A549 (cell line): ENCODE data around the gene TAS2R39. TPM values are rescaled to one million over a fixed set of nuclear protein-coding genes. Genes with fewer than 3 reads are reported as not detected.

Experiments used
- ATAC-seq, 2 experiments: fragments of 200-7000 bp in 1 of 2; fragments of >200 bp in 1 of 2; cut with Nextera tagmentation in 1 of 2; cut with Tn5 transposase in 1 of 2; 3 replicates each; pipeline versions ENCODE4 v1.8.0 to v1.9.1; 2018 to 2020; ENCODE audit warnings: mild to moderate bottlenecking in 1 of 2, moderate library complexity in 1 of 2
- CTCF ChIA-PET: fragments of 300-600 bp; sonication (Branson Sonifier 250); formaldehyde crosslinking; extraction: SDS; loops from one replicate; lab custom pipeline; 2021; ENCODE audit warnings: antibody characterized with exemption, inconsistent platforms; lab: Yijun Ruan, JAX
- POLR2A ChIA-PET: fragments of 350-600 bp; formaldehyde crosslinking; extraction: SDS; loops from one replicate; lab custom pipeline; 2021; ENCODE audit warnings: antibody characterized with exemption, inconsistent platforms; lab: Yijun Ruan, JAX
- DNase-seq, 2 experiments: peaks; one replicate each; pipeline versions ENCODE4 v3.0.0 to v3.0.0-alpha.2; 2011 to 2016; ENCODE audit warnings: low read depth in 1 of 2, low spot score in 1 of 2
- FAIRE-seq: peaks from 2 replicates; lab custom pipeline; 2011; peaks lifted over from hg19 to GRCh38; lab: Jason Lieb, UNC
- H3K27ac ChIP-seq, 2 experiments: fragments of >200 bp; sonication (Bioruptor Twin); formaldehyde crosslinking; 3 replicates each; pipeline ENCODE4 v1.5.1; 2016 to 2017
- H3K4me1 ChIP-seq: fragments of >200 bp; sonication (Bioruptor Twin); formaldehyde crosslinking; 3 replicates; pipeline ENCODE4 v1.6.1; 2016
- H3K4me2 ChIP-seq: fragments of >200 bp; sonication (Bioruptor Twin); formaldehyde crosslinking; 3 replicates; pipeline ENCODE4 v1.6.1; 2016
- H3K4me3 ChIP-seq: fragments of >200 bp; sonication (Bioruptor Twin); formaldehyde crosslinking; 3 replicates; pipeline ENCODE4 v1.5.1; 2016
- H3K9me3 ChIP-seq: fragments of >200 bp; sonication (Bioruptor Twin); formaldehyde crosslinking; 3 replicates; pipeline ENCODE4 v1.6.1; 2016
- CHD4 ChIP-seq: fragments of 200-600 bp; sonication (generic); IDR thresholded peaks from 2 replicates; pipeline ENCODE4 v1.6.1; 2016; ENCODE audit warnings: antibody characterized with exemption, mild to moderate bottlenecking, borderline replicate concordance
- EHF ChIP-seq: fragments of 250-450 bp; sonication (Bioruptor Pico); IDR thresholded peaks from 2 replicates; pipeline ENCODE4 v1.5.0; 2020; ENCODE audit warnings: mild to moderate bottlenecking
- FOSB ChIP-seq: fragments of 250-450 bp; sonication (Bioruptor Pico); IDR thresholded peaks from 2 replicates; pipeline ENCODE4 v1.5.0; 2020; ENCODE audit warnings: mild to moderate bottlenecking, moderate library complexity
- FOXS1 ChIP-seq: fragments of 250-450 bp; sonication (Bioruptor Pico); IDR thresholded peaks from 2 replicates; pipeline ENCODE4 v1.5.0; 2020; ENCODE audit warnings: mild to moderate bottlenecking, moderate library complexity
- HOXB5 ChIP-seq: fragments of 250-450 bp; sonication (Bioruptor Pico); IDR thresholded peaks from 2 replicates; pipeline ENCODE4 v1.5.0; 2020; ENCODE audit warnings: mild to moderate bottlenecking, moderate library complexity
- JUN ChIP-seq, 2 experiments: fragments of >200 bp; sonication (Bioruptor Twin); formaldehyde crosslinking; IDR thresholded peaks; 2 replicates in 1 of 2; 3 replicates in 1 of 2; pipeline ENCODE4 v1.6.1; 2016 to 2017
- MAFK ChIP-seq: fragments of 450-650 bp; IDR thresholded peaks from 2 replicates; pipeline ENCODE4 v1.6.1; 2014; ENCODE audit not compliant: partially characterized antibody
- WGBS: methylation state at CpG from one replicate; pipeline ENCODE4 v1.1.6; 2017; ENCODE audit errors: missing lambda C conversion rate; 5-methylcytosine and 5-hydroxymethylcytosine counted together
- polyA plus RNA-seq, 4 experiments: library from polyadenylated mRNA; depleted of rRNA in 3 of 4; stranded (reverse); fragments of >200 nt; fragmentation: RNase III in 1 of 4; extraction: RNeasy Plus Mini Kit Qiagen cat#74134 plus additional on column Dnase treatment in 1 of 4; gene quantifications; 2 replicates in 3 of 4; 3 replicates in 1 of 4; pipeline ENCODE4 v1.2.3, GENCODE V29; 2011 to 2017
- small RNA-seq, 6 experiments: library from RNA; depleted of rRNA; stranded (forward); fragments of <200 nt; gene quantifications; one replicate each; pipeline ENCODE3, GENCODE V24; 2012
- TF ChIP-seq, protein P1 (sequence below): fragments of 200-600 bp; sonication (generic); IDR thresholded peaks from 2 replicates; pipeline ENCODE4 v1.6.1; 2016; ENCODE audit warnings: antibody characterized with exemption, mild to moderate bottlenecking, moderate library complexity
- TF ChIP-seq, protein P2 (sequence below): fragments of 250-450 bp; sonication (Bioruptor Pico); IDR thresholded peaks from 2 replicates; pipeline ENCODE4 v1.5.0; 2020; ENCODE audit warnings: low read depth, mild to moderate bottlenecking, moderate library complexity
- TF ChIP-seq, protein P3 (sequence below): IDR thresholded peaks from 2 replicates; pipeline ENCODE4 v1.6.1; 2012; ENCODE audit warnings: low read depth, borderline replicate concordance

Gene TAS2R39
- polyA plus RNA-seq, 2 of the 4 experiments (the other 2 are of a cell fraction) = not detected

DNA sequence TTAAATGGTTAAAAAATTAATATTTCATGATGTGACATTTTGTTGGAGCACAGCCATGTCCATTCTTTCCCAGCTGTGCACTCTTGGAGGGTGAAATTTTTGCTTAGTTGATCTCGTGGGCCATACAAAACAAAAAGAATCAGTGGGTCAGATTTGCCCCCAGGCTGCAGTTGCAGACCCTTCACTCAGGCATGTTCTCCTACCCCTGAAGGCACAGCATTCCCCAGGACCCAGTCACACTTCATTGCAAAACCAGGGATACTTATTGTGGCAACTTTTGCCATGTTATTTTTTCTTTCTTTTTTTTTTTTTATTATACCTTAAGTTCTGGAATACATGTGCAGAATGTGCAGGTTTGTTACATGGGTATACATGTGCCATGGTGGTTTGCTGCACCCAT, 44.6 kb downstream of the TAS2R39 start (continued):
- TF ChIP-seq, protein P1, sequence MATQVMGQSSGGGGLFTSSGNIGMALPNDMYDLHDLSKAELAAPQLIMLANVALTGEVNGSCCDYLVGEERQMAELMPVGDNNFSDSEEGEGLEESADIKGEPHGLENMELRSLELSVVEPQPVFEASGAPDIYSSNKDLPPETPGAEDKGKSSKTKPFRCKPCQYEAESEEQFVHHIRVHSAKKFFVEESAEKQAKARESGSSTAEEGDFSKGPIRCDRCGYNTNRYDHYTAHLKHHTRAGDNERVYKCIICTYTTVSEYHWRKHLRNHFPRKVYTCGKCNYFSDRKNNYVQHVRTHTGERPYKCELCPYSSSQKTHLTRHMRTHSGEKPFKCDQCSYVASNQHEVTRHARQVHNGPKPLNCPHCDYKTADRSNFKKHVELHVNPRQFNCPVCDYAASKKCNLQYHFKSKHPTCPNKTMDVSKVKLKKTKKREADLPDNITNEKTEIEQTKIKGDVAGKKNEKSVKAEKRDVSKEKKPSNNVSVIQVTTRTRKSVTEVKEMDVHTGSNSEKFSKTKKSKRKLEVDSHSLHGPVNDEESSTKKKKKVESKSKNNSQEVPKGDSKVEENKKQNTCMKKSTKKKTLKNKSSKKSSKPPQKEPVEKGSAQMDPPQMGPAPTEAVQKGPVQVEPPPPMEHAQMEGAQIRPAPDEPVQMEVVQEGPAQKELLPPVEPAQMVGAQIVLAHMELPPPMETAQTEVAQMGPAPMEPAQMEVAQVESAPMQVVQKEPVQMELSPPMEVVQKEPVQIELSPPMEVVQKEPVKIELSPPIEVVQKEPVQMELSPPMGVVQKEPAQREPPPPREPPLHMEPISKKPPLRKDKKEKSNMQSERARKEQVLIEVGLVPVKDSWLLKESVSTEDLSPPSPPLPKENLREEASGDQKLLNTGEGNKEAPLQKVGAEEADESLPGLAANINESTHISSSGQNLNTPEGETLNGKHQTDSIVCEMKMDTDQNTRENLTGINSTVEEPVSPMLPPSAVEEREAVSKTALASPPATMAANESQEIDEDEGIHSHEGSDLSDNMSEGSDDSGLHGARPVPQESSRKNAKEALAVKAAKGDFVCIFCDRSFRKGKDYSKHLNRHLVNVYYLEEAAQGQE = no peak
- TF ChIP-seq, protein P2, sequence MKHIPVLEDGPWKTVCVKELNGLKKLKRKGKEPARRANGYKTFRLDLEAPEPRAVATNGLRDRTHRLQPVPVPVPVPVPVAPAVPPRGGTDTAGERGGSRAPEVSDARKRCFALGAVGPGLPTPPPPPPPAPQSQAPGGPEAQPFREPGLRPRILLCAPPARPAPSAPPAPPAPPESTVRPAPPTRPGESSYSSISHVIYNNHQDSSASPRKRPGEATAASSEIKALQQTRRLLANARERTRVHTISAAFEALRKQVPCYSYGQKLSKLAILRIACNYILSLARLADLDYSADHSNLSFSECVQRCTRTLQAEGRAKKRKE = no peak

DNA sequence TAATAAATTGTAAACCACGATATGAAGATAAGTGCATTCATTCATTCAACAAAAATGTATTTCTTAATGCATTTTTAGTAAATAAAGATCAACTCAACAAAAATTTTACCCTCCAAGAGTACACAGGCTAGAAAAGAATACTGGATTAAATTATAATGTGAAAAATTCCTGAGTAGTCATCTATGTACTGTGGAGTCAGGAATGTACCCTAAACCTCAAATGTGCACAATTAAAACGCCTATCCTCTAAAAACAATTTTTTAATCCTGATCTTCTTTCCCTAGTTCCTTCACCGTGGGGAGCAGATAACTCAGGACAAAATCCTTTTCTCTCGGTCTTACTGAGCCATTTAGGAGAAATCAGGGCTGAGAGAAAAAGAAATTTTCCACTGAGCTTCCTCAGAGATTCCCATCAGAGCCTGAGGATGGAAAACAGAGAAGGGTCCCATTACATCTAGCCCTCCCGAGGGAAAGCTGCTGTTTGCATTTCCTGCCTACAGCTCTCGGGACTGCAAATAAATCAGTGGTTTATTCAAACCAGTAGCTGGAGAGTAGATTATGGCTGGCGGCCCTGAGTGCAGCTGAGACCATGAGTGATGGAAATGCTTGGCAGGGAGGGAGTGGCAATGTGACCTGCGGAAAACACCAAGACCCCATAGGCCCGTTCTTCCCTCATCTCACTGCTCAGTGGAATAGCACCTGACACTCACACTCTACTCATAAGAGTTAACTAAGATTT, 46.0 kb downstream of the TAS2R39 start:
- DNase-seq = no peak
- TF ChIP-seq FOXS1 (CRISPR knock-in tag) (no peak), MAFK (no peak), EHF (CRISPR knock-in tag) (no peak), JUN (IDR thresholded peaks at IDR 0.05) (no peak), CHD4 (no peak), HOXB5 (CRISPR knock-in tag) (no peak)
- TF ChIP-seq, protein P2 = no peak
- TF ChIP-seq, protein P3, sequence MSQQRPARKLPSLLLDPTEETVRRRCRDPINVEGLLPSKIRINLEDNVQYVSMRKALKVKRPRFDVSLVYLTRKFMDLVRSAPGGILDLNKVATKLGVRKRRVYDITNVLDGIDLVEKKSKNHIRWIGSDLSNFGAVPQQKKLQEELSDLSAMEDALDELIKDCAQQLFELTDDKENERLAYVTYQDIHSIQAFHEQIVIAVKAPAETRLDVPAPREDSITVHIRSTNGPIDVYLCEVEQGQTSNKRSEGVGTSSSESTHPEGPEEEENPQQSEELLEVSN = no peak
- TF ChIP-seq, all 56 proteins: peak for 0
- 35% methylated on average over 9 of the region's 9 CpGs for WGBS
- POLR2A ChIA-PET = no interaction called here
- CTCF ChIA-PET = interaction anchor here (1.6 to 2.8 kb wide), 2 partner anchors 11 to 14 kb away, joined by 4 to 9 read pairs; no protein-coding TSS in a partner anchor
- FAIRE-seq = no peak
- H3K9me3 ChIP-seq = no peaks in the 10 kb centered on the region; the same call in 2 of the 3 replicates
- no peak for ATAC-seq
- H3K27ac ChIP-seq = no peak overlapping the region
- H3K4me3 ChIP-seq = no peak overlapping the region
- H3K4me1 ChIP-seq = no peaks in the 10 kb centered on the region
- H3K4me2 ChIP-seq = no peak overlapping the region

DNA sequence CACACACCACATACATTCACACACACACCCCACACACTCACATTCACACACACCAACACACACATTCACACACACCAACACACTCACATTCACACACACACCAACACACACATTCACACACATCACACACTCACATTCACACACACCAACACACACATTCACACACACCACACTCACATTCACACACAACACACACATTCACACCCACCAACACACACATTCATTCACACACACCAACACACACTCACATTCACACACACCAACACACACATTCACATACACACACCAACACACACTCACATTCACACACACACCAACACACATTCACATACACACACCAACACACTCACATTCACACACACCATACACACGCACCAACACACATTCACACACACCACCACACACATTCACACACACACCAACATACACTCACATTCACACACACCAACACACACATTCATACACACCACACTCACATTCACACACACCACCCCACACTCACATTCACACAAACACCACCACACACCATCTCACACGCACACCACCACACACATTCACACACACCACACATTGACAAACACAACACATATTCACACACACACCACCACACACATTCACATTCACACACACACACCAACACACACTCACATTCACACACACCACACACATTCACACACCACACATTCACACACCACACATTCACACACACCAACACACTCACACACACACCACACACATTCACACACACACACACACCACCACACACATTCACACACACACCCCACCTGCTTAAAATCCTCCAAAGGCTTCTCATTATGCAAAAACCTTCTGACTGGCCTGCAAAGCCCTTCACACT, 47.6 kb downstream of the TAS2R39 start:
- H3K27ac ChIP-seq = no peak overlapping the region
- no peaks in the 10 kb centered on the region for H3K4me1 ChIP-seq
- WGBS = 51% methylated on average over 2 of the region's 2 CpGs
- TF ChIP-seq FOSB (CRISPR knock-in tag) = no peak
- POLR2A ChIA-PET = no interaction called here
- no peak for ATAC-seq
- CTCF ChIA-PET = interaction anchor here (1.0 to 2.8 kb wide), 3 partner anchors 10 to 16 kb away, joined by 3 to 14 read pairs (median 9); no protein-coding TSS in a partner anchor
- no peak overlapping the region for H3K4me2 ChIP-seq
- no peak overlapping the region for H3K4me3 ChIP-seq
- no peak for FAIRE-seq
- DNase-seq = no peak
- no peaks in the 10 kb centered on the region; the same call in 2 of the 3 replicates for H3K9me3 ChIP-seq

Small RNA genes within 50 kb of the gene (small RNA-seq; reads per million reads assigned to genes)
- 0 reads per million in 6 experiments for gene AC073342.3

Other genes with a start within 250 kb of the TAS2R39 start
- not detected in 2 replicates for gene TRPV5, start 249.7 kb upstream of the TAS2R39 start, polyA plus RNA-seq (2011; rRNA removed)
- not detected in 3 replicates for gene TRPV5, start 249.7 kb upstream of the TAS2R39 start, polyA plus RNA-seq (2017; fragmentation: RNase III; extraction: RNeasy Plus Mini Kit Qiagen cat#74134 plus additional on column Dnase treatment)
- not detected in 2 replicates for gene LLCFC1, start 243.9 kb upstream of the TAS2R39 start, polyA plus RNA-seq (2011; rRNA removed)
- not detected in 3 replicates for gene LLCFC1, start 243.9 kb upstream of the TAS2R39 start, polyA plus RNA-seq (2017; fragmentation: RNase III; extraction: RNeasy Plus Mini Kit Qiagen cat#74134 plus additional on column Dnase treatment)
- 0.14 and 0.33 TPM in 2 replicates for gene KEL, start 221.1 kb upstream of the TAS2R39 start, polyA plus RNA-seq (2011; rRNA removed)
- not detected in 3 replicates for gene KEL, start 221.1 kb upstream of the TAS2R39 start, polyA plus RNA-seq (2017; fragmentation: RNase III; extraction: RNeasy Plus Mini Kit Qiagen cat#74134 plus additional on column Dnase treatment)
- gene OR9A2, start 156.3 kb upstream of the TAS2R39 start, polyA plus RNA-seq (2011; rRNA removed) = not detected in 2 replicates
- not detected in 3 replicates for gene OR9A2, start 156.3 kb upstream of the TAS2R39 start, polyA plus RNA-seq (2017; fragmentation: RNase III; extraction: RNeasy Plus Mini Kit Qiagen cat#74134 plus additional on column Dnase treatment)
- gene OR6V1, start 131.1 kb upstream of the TAS2R39 start, polyA plus RNA-seq (2011; rRNA removed) = not detected in 2 replicates
- gene OR6V1, start 131.1 kb upstream of the TAS2R39 start, polyA plus RNA-seq (2017; fragmentation: RNase III; extraction: RNeasy Plus Mini Kit Qiagen cat#74134 plus additional on column Dnase treatment) = not detected in 3 replicates
- gene PIP, start 51.3 kb upstream of the TAS2R39 start, polyA plus RNA-seq (2011; rRNA removed) = 0.14 TPM in 1 of 2 replicates, not detected in the other
- not detected in 3 replicates for gene PIP, start 51.3 kb upstream of the TAS2R39 start, polyA plus RNA-seq (2017; fragmentation: RNase III; extraction: RNeasy Plus Mini Kit Qiagen cat#74134 plus additional on column Dnase treatment)
- not detected in 2 replicates for gene TAS2R40, start 38.6 kb downstream of the TAS2R39 start, polyA plus RNA-seq (2011; rRNA removed)
- gene TAS2R40, start 38.6 kb downstream of the TAS2R39 start, polyA plus RNA-seq (2017; fragmentation: RNase III; extraction: RNeasy Plus Mini Kit Qiagen cat#74134 plus additional on column Dnase treatment) = not detected in 3 replicates
- 76.6 and 96.5 TPM in 2 replicates for gene GSTK1, start 80.0 kb downstream of the TAS2R39 start, polyA plus RNA-seq (2011; rRNA removed)
- gene GSTK1, start 80.0 kb downstream of the TAS2R39 start, polyA plus RNA-seq (2017; fragmentation: RNase III; extraction: RNeasy Plus Mini Kit Qiagen cat#74134 plus additional on column Dnase treatment) = 80.8 to 92.9 TPM (median 91.5 TPM) in 3 replicates
- 0.49 and 0.65 TPM in 2 replicates for gene TMEM139, start 101.5 kb downstream of the TAS2R39 start, polyA plus RNA-seq (2011; rRNA removed)
- 0.37 to 0.71 TPM (median 0.42 TPM) in 3 replicates for gene TMEM139, start 101.5 kb downstream of the TAS2R39 start, polyA plus RNA-seq (2017; fragmentation: RNase III; extraction: RNeasy Plus Mini Kit Qiagen cat#74134 plus additional on column Dnase treatment)
- gene CASP2, start 104.9 kb downstream of the TAS2R39 start, polyA plus RNA-seq (2011; rRNA removed) = 24.6 and 26.0 TPM in 2 replicates
- 17.7 to 19.9 TPM (median 18.7 TPM) in 3 replicates for gene CASP2, start 104.9 kb downstream of the TAS2R39 start, polyA plus RNA-seq (2017; fragmentation: RNase III; extraction: RNeasy Plus Mini Kit Qiagen cat#74134 plus additional on column Dnase treatment)
- gene CLCN1, start 132.7 kb downstream of the TAS2R39 start, polyA plus RNA-seq (2011; rRNA removed) = 0.08 TPM in 1 of 2 replicates, not detected in the other
- 0.03 TPM in 1 of 3 replicates, not detected in the others for gene CLCN1, start 132.7 kb downstream of the TAS2R39 start, polyA plus RNA-seq (2017; fragmentation: RNase III; extraction: RNeasy Plus Mini Kit Qiagen cat#74134 plus additional on column Dnase treatment)
- 0.52 and 0.78 TPM in 2 replicates for gene FAM131B, start 179.3 kb downstream of the TAS2R39 start, polyA plus RNA-seq (2011; rRNA removed)
- gene FAM131B, start 179.3 kb downstream of the TAS2R39 start, polyA plus RNA-seq (2017; fragmentation: RNase III; extraction: RNeasy Plus Mini Kit Qiagen cat#74134 plus additional on column Dnase treatment) = 0.16 to 0.32 TPM (median 0.19 TPM) in 3 replicates
- gene ZYX, start 197.9 kb downstream of the TAS2R39 start, polyA plus RNA-seq (2011; rRNA removed) = 13.3 and 24.5 TPM in 2 replicates
- gene ZYX, start 197.9 kb downstream of the TAS2R39 start, polyA plus RNA-seq (2017; fragmentation: RNase III; extraction: RNeasy Plus Mini Kit Qiagen cat#74134 plus additional on column Dnase treatment) = 109 to 124 TPM (median 119 TPM) in 3 replicates
- not detected in 2 replicates for gene EPHA1, start 225.4 kb downstream of the TAS2R39 start, polyA plus RNA-seq (2011; rRNA removed)
- gene EPHA1, start 225.4 kb downstream of the TAS2R39 start, polyA plus RNA-seq (2017; fragmentation: RNase III; extraction: RNeasy Plus Mini Kit Qiagen cat#74134 plus additional on column Dnase treatment) = not detected in 3 replicates